Stimulated activated CD4-positive, alpha-beta T cell treated with anti-CD3 and anti-CD28 coated beads, Interleukin-1b, Interleukin-23, amount 100 ng/mL, for 4 hours (primary cell): Measurements from ENCODE around the gene SORBS2.
"Not testable (repeated sequence)": the region's sequence is repeated elsewhere in the genome, so short reads cannot be mapped to it uniquely, and the experiment has no call there.

Experiments used
- DNase-seq, 2 donors: peaks; one replicate each; pipeline ENCODE4 v3.0.0-alpha.2; 2020; ENCODE audit warnings: low read depth in 2 of 2

SORBS2 gene

GRCh38 chr4:185737489-185738037, 74.4 kb downstream of the SORBS2 start:
- no peak for DNase-seq

- no peak for DNase-seq
Measured at GRCh38 chr4:185736882-185737281, 75.1 kb downstream of the SORBS2 start.

- no peak for DNase-seq
Measured at GRCh38 chr4:185735866-185736400, 76.1 kb downstream of the SORBS2 start.

GRCh38 chr4:185734930-185735329, 77.1 kb downstream of the SORBS2 start:
- no peak for DNase-seq

- DNase-seq, result no peak
Measured at GRCh38 chr4:185734214-185734613, 77.8 kb downstream of the SORBS2 start.

DNA sequence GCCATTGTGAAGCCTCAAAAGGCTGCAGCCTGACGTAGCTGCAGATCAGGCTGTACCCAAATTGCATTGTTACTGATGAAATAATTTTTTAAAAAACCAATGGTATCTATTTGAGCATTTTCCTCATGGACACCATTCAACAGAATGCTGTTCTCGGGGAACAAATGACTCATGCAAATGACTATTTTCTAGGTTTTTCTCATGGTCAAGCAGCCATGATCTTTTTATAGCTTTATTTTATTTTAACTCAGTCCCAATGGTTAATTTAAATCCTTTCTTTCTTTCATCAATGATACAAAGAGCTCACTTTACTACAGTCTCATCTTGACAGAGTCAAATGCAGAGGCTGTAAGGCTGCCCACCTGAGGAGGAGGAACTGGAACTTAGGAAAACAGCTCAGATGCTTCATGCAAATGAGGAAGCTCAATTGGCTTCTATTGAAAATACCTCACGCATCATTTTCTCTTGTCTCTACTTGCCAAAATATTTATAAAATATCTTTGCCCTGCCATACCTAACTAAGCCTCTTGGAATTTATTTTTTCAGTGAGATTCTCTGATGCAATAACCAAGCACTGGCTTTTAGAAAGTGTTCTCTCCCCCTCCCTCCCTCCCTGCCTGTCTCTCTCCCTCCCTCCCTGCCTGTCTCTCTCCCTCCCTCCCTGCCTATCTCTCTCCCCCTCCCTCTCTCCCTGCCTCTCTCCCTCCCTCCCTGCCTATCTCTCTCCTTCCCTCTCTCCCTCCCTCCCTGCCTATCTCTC, 81.0 kb downstream of the SORBS2 start:
- no peak for DNase-seq

DNA sequence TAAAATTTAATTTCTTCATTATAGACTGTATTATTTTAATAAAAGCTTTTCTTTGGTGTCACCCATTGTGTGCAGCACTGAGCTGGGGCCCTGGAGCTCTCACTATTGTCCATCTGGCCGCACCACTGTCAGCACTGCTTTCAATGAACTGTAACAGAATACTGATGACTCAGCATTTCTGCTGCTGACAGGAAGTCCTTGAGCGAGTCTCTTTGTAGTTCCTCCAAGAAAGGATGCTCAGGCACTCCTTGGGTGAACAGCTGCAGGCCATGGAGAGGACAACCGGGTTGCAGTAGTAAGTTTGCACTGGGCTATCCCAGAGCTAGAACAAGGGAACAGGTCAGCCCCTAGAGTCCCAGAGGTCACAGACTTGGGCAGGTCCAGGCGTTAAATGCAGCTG, 81.6 kb downstream of the SORBS2 start:
- DNase-seq, result no peak

DNA sequence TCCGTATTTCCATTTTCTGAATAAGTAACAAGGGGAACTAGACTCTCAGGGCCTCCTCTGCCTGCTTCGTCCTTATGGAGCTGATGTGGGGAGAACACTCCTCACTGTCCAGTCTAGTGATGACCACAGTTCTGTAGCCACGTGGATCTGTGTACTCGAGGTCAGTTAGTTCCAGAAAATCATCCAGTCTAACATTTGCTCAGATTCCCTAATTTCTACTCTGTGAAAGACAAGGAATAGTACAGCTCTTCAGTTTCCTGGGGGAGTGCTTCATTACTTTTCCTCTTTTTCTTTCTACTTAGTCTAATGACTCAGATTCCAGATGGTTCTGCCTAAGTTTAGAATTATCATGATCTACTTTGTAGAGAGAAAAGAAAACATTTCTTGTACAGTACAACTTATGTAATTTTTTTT, 82.6 kb downstream of the SORBS2 start:
- DNase-seq, result no peak

- no peak for DNase-seq
Measured at GRCh38 chr4:185728893-185729292, 83.1 kb downstream of the SORBS2 start.

- no peak for DNase-seq
Measured at GRCh38 chr4:185726931-185727330, 85.1 kb downstream of the SORBS2 start.

DNA sequence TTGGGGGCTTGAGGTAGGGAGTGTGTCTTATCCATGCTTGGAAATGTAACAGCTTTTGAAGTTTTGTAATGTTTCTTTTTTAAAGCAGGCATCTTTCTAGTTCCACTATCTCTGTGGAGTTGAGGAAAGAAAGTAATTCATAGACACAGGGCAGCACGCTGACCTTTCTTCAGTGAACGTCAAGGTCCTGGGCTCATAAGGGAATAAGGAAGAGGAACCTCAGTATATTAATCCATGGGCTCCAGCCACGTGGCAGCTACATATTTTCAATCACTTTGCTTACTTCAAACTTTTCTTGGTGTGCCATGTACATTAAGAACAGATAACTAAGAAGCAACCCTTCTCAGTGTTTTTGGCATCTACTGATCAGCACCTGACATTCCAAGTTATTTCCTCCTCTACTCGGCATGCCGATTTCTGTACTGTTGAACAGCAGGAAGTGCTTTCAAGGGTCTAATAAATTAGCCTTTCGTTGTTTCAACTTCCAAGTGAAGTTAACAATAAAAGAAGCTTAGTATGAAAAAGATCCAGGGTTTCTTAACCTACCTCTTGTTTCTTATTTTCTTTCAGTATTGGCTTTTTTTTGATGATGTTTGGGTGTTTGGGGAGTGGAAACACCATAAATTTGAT, 88.2 kb downstream of the SORBS2 start:
- DNase-seq, result no peak

GRCh38 chr4:185722029-185722316, 90.0 kb downstream of the SORBS2 start:
- DNase-seq, result no peak

- no peak for DNase-seq
Measured at GRCh38 chr4:185721190-185722028, 90.6 kb downstream of the SORBS2 start.

GRCh38 chr4:185719500-185719858, 92.5 kb downstream of the SORBS2 start:
- DNase-seq, result no peak

GRCh38 chr4:185718578-185719499, 93.2 kb downstream of the SORBS2 start:
- no peak for DNase-seq

DNA sequence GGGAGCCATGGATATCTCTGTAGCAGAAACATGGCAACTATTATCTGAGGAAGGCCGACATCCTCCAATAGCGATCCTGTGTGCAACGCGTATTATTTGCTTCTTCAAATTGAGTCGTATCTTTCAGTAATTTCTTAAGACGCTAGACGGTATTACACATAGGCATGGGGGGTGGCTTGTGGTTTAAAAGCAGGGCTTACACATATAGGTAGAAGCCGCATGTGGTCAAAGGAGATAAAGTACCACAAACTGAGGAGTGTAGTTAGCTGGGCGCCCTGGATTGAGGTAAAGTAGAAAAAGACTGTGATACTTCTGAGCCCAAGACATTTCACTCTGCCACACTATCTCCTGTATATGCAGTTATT, 94.6 kb downstream of the SORBS2 start:
- DNase-seq, result no peak

DNA sequence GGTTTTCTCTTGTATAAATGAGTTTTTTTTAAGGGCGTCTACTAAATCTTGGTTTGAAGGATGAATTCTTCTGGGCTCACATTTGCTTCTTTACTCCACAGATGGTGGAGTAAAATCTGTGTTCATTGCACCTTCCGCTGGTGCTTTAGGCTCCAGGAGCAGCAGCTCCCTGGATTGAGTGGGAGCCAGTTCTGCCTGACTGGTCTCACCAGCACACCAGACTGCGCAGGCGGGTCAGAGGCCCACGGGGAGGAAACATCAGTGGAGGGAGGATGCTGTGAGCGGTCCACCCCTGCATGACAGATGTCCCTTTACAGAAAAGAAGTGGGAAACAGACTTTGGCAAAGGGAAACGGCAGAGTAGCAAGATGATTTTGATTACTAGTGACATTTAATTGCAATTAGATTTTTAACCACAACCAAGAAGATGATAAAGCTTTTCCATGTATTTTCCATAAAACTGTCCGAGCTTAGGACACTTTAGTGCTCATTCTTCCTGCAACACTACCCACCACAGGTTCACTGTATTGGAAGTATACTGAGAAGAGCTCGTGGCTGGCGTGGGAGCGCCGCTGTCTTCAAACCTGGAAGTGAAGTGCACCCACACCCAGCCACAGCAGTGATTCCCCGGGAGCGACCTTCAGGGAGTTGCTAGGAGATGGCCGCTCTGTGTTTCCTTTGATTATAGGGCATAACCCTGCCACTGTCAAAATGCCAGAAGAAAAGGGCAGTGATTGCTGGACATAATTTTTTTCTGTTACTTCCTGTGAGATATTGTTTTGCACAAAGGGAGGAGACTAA, 95.2 kb downstream of the SORBS2 start:
- no peak for DNase-seq

DNA sequence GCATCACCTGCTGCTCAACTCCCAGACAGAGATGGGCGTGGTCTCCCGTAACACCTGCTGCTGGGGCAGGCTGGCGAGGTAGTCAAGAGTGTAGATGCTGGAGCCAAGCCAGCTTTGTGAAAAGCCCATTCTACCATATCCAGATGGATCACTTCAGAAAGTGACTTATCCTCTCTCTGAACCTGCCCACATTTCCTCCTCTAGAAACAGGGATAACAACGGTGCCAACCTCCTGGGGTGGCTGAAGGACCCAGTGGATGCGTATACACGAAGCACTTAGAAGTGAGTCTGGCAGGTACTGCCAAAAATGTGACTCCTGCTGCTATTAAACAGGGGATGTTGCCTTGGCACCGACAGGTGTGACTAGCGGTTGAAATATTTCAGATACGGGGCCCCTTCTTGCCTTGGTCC, 95.8 kb downstream of the SORBS2 start:
- DNase-seq, result no peak

GRCh38 chr4:185714524-185714923, 97.5 kb downstream of the SORBS2 start:
- DNase-seq, result not testable (repeated sequence)

DNA sequence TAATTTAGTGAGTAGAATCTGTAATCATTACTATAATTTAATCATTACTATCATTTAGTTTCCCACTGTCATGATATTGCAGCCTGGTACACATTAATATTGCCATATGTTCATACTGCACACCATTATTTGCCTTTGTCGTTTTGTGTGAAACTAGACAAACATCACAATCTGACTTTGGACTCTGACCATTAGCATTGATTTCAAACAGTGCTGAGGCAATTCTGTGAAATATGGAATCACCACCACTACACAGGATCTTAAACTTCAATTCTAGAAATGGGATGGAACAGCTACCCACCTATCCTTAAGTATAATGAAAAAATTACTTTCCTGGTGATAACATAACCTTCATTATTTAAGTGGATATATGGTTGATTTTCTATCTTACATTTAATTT, 98.3 kb downstream of the SORBS2 start:
- DNase-seq, result no peak

DNA sequence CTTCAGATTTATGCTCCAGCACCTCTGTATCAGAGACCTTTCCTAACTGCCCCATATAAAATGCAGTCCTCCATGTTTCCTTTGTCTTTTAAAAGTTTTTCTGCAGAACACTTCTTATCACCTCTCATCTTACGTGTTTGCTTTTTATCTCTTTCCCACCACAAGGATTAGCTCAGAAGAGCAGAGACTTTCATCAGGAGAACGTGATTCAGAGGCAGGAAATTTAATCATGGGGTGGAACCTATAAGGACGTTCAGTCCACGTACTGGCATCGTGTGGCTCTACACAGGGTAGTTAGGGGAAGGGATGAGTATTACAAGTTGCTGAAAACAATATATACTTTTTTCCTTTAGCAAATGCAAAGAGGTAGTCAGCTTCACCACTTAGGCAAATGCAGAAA, 98.7 kb downstream of the SORBS2 start:
- no peak for DNase-seq
